HepG2 (cell line): Measurements from ENCODE around the gene VPS13D. TPM values are rescaled to one million over a fixed set of nuclear protein-coding genes. Genes with fewer than 3 reads are reported as not detected.

ENCODE experiments used
- AHDC1 ChIP-seq: sonication (generic); formaldehyde crosslinking; IDR thresholded peaks from 2 replicates; pipeline ENCODE4 v1.5.1; 2020; ENCODE audit warnings: mild to moderate bottlenecking, missing genetic modification reagents, borderline replicate concordance
- ARID4A ChIP-seq: sonication (generic); formaldehyde crosslinking; IDR thresholded peaks from 2 replicates; pipeline ENCODE4 v1.5.0; 2020; ENCODE audit warnings: mild to moderate bottlenecking, missing genetic modification reagents, borderline replicate concordance
- BRCA1 ChIP-seq: sonication (generic); formaldehyde crosslinking; IDR thresholded peaks from 2 replicates; pipeline ENCODE4 v1.4.0; 2020; ENCODE audit warnings: missing genetic modification reagents
- ISL2 ChIP-seq: sonication (generic); formaldehyde crosslinking; IDR thresholded peaks from 2 replicates; pipeline ENCODE4 v1.5.0; 2020; ENCODE audit warnings: missing genetic modification reagents
- MEIS2 ChIP-seq: sonication (generic); formaldehyde crosslinking; IDR thresholded peaks from 2 replicates; pipeline ENCODE4 v1.9.0; 2021; ENCODE audit warnings: mild to moderate bottlenecking, missing genetic modification reagents
- PBX3 ChIP-seq: sonication (generic); formaldehyde crosslinking; IDR thresholded peaks from 2 replicates; pipeline ENCODE4 v1.8.1; 2023; ENCODE audit warnings: missing genetic modification reagents, inconsistent platforms, borderline replicate concordance
- RCOR2 ChIP-seq: IDR thresholded peaks from 2 replicates; pipeline ENCODE4 v1.6.1; 2016; ENCODE audit warnings: missing biosample characterization, missing genetic modification reagents
- REXO4 ChIP-seq: sonication (generic); formaldehyde crosslinking; IDR thresholded peaks from 2 replicates; pipeline ENCODE4 v1.8.0; 2022; ENCODE audit warnings: missing genetic modification reagents, mild to moderate bottlenecking, borderline replicate concordance
- SATB2 ChIP-seq: sonication (generic); formaldehyde crosslinking; IDR thresholded peaks from 2 replicates; pipeline ENCODE4 v1.5.0; 2020; ENCODE audit warnings: missing genetic modification reagents
- ZBTB43 ChIP-seq: sonication (generic); formaldehyde crosslinking; conservative IDR thresholded peaks from 2 replicates; pipeline ENCODE4 v1.4.0; 2020; ENCODE audit warnings: missing genetic modification reagents
- ZFP36L1 ChIP-seq: sonication (generic); formaldehyde crosslinking; IDR thresholded peaks from 2 replicates; pipeline ENCODE4 v1.8.0; 2022; ENCODE audit warnings: mild to moderate bottlenecking, missing genetic modification reagents, moderate library complexity
- ZNF704 ChIP-seq: sonication (generic); formaldehyde crosslinking; IDR thresholded peaks from 2 replicates; pipeline ENCODE4 v1.8.1; 2023; ENCODE audit warnings: mild to moderate bottlenecking, inconsistent platforms, moderate library complexity, missing genetic modification reagents, borderline replicate concordance
- ZNF737 ChIP-seq: sonication (generic); formaldehyde crosslinking; IDR thresholded peaks from 2 replicates; pipeline ENCODE4 v1.5.0; 2020; ENCODE audit warnings: missing genetic modification reagents, mild to moderate bottlenecking, borderline replicate concordance
- ZNF747 ChIP-seq: sonication (generic); formaldehyde crosslinking; IDR thresholded peaks from 2 replicates; pipeline ENCODE4 v1.8.1; 2023; ENCODE audit warnings: missing genetic modification reagents, mild to moderate bottlenecking, borderline replicate concordance
- polyA plus RNA-seq, 8 experiments: library from polyadenylated mRNA; depleted of rRNA in 3 of 8; stranded (reverse) in 7 of 8; unstranded in 1 of 8; fragments of >200 nt; fragmentation: Illumina TruSeq in 4 of 8; extraction: Trizol in 4 of 8; gene quantifications; 2 replicates each; pipeline versions ENCODE4 v1.2.1 to v1.2.3, GENCODE V29; 2011 to 2016; ENCODE audit warnings: low read depth in 4 of 8, missing spikeins in 1 of 8, mixed read lengths in 1 of 8; ENCODE audit not compliant: insufficient read depth in 1 of 8
- total RNA-seq, 5 experiments: library from RNA; depleted of rRNA; stranded (reverse); fragments of >200 nt; fragmentation: Illumina TruSeq; extraction: Trizol; gene quantifications; 2 replicates each; pipeline ENCODE4 v1.2.3, GENCODE V29; 2016; ENCODE audit warnings: low read depth in 1 of 5

Gene VPS13D
- total and polyA plus RNA-seq, 2 of the 13 experiments (the other 11 are each of a cell fraction or from before 2014, with no cell fraction given) = 8.6 to 13.9 TPM

- TF ChIP-seq AHDC1 (peak; percentile 98), BRCA1 (CRISPR knock-in tag) (peak; percentile 59; the same call in 1 of the 2 replicates), ZFP36L1 (peak; percentile 86; the same call in 1 of the 2 replicates), PBX3 (CRISPR knock-in tag) (no peak), ARID4A (CRISPR knock-in tag) (peak; percentile 76), ZNF737 (CRISPR knock-in tag) (no peak), MEIS2 (peak; percentile 90), ZNF747 (CRISPR knock-in tag) (peak; percentile 35; the same call in 1 of the 2 replicates), REXO4 (no peak), SATB2 (peak; percentile 68; the same call in 1 of the 2 replicates), ZBTB43 (CRISPR knock-in tag) (peak; percentile 99), ZNF704 (no peak), ISL2 (CRISPR knock-in tag) (peak; percentile 97), RCOR2 (CRISPR knock-in tag) (peak; percentile 96)
These were observed 298.4 kb downstream of the VPS13D start (continued) for GRCh38 chr1:12528021-12528852.
